Motor neuron (in vitro differentiated cells): ENCODE data around the gene NOC3L. TPM values are rescaled to one million over a fixed set of nuclear protein-coding genes. Genes with fewer than 3 reads are reported as not detected.
A peak's percentile ranks its signal among the peaks of the same experiment; 100 is the strongest.

ENCODE experiments used
- ATAC-seq, 8 experiments: fragments of 200-7000 bp; cut with Tn5 transposase; replicated peaks in 6 of 8; 2 replicates each; pipeline ENCODE4 v1.8.0; 2021; ENCODE audit warnings: mild to moderate bottlenecking in 8 of 8, moderate library complexity in 8 of 8
- H3K27ac ChIP-seq, 2 donors: fragments of 250-450 bp; sonication (Bioruptor Pico); 2 replicates each; pipeline ENCODE4 v1.9.0; 2021; ENCODE audit warnings: antibody characterized with exemption in 2 of 2, mild to moderate bottlenecking in 2 of 2, moderate library complexity in 1 of 2
- H3K4me1 ChIP-seq, 2 donors: fragments of 250-450 bp; sonication (Bioruptor Pico); replicated peaks in 1 of 2; 2 replicates each; pipeline ENCODE4 v1.6.1; 2021; ENCODE audit warnings: antibody characterized with exemption in 2 of 2, mild to moderate bottlenecking in 2 of 2, moderate library complexity in 1 of 2
- H3K4me3 ChIP-seq, 5 donors: fragments of 250-450 bp; sonication (Bioruptor Pico); 2 replicates each; pipeline ENCODE4 v1.9.0; 2021; ENCODE audit warnings: antibody characterized with exemption in 5 of 5, mild to moderate bottlenecking in 5 of 5, moderate library complexity in 4 of 5
- WGBS, 10 experiments: fragments of 450-650 bp; shearing (Covaris generic); methylation state at CpG; one replicate each; pipeline ENCODE4 v1.0.0; 2022; 5-methylcytosine and 5-hydroxymethylcytosine counted together
- in situ Hi-C, 9 experiments: fragments of 400-800 bp; cut with MboI; loops; one replicate each; pipeline ENCODE4 v1.15.0; 2021; ENCODE audit warnings: low sequenced_read_pairs in 9 of 9, low pct_unique_long_range_greater_than_20kb in 2 of 9; ENCODE audit not compliant: unreplicated experiment in 9 of 9
- total RNA-seq, 8 experiments: library from RNA; unstranded; fragments of 300-600 nt; gene quantifications; 2 replicates each; pipeline versions ENCODE4 v1.2.3 to v1.2.4, GENCODE V29; 2022

Gene NOC3L
- total RNA-seq, 8 experiments from 2014 or later = 10.3 to 35.9 (median 17.3) TPM

- Histone ChIP-seq H3K4me3 (no peak overlapping the region), H3K4me1 (no peaks in the 10 kb centered on the region), H3K27ac (no peak overlapping the region)
- in situ Hi-C loops = loop anchor here in 1 of 9 experiments (25.0 kb wide), 1 partner anchor 404 kb away; no protein-coding TSS in a partner anchor
- WGBS, 10 experiments = 20 to 100% (median 94%) methylated on average over 2 to 3 of the region's 3 CpGs; no CpG with 5 or more reads in 1 of the 10 experiments
- peak in 2 of 8 experiments; percentile 27 to 46 for ATAC-seq
These were observed 46.7 kb downstream of the NOC3L start for GRCh38 chr10:94315975-94316464.

GRCh38 chr10:94315024-94315451 is 47.7 kb downstream of the NOC3L start:
- Histone ChIP-seq H3K4me3 (no peak overlapping the region), H3K4me1 (no peaks in the 10 kb centered on the region), H3K27ac (no peak overlapping the region)
- 60 to 92% (median 80%) methylated on average over 1 to 2 of the region's 3 CpGs; no CpG with 5 or more reads in 6 of the 10 experiments for WGBS, 10 experiments
- ATAC-seq = peak in 3 of 8 experiments; percentile 30 to 71 (median 58)
- in situ Hi-C loops = loop anchor here in 1 of 9 experiments (25.0 kb wide), 1 partner anchor 403 kb away; no protein-coding TSS in a partner anchor

DNA sequence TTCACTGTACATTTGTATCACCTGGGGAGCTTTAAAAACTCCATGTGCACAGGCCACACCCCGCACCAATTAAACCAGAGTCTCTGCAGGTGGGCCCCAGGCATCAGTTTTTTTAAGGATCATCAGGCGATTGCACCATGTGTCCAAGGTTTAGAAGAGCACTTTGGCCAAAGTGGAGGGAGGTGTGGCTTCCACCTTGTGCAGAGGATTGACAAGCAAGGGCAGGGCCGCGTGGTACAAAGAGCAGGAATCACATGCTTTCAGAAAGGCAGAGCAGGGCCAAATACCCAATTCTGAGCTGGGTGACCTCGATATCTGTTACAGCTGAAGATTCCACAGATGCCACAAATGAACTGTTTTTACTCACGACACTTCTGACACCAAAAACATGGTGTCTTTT is 52.4 kb downstream of the NOC3L start:
- Histone ChIP-seq H3K27ac (no peak overlapping the region), H3K4me3 (no peak overlapping the region), H3K4me1 (no peaks in the 10 kb centered on the region)
- 83 to 100% (median 94%) methylated on average over 1 to 6 of the region's 6 CpGs; no CpG with 5 or more reads in 2 of the 10 experiments for WGBS, 10 experiments
- no peak for ATAC-seq
- in situ Hi-C loops = loop anchor here in 1 of 9 experiments (25.0 kb wide), 1 partner anchor 398 kb away; no protein-coding TSS in a partner anchor

DNA sequence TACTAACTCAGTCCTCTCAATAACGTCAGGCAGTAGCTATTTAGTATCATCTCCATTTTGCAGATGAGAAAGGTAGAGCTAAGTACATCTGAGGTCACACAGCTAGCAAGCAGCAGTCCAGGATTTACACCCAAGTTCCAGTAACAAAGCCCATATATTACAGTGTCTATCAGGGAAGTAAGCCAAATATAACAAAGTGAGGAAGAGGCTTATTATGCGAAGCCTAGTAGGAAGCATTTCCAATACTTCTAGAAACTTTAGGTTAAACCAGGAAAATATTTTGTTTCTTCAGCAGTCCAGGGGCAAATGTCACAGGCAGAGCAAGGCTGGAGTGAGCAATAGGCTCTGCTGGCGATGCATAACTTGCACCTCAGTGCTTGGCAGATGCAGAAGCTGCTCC is 53.9 kb downstream of the NOC3L start:
- H3K4me3 ChIP-seq = no peak overlapping the region
- 50 to 100% (median 90%) methylated on average over 1 to 3 of the region's 3 CpGs; no CpG with 5 or more reads in 1 of the 10 experiments for WGBS, 10 experiments
- in situ Hi-C loops = loop anchor here in 1 of 9 experiments (25.0 kb wide), 1 partner anchor 397 kb away; no protein-coding TSS in a partner anchor
- H3K4me1 ChIP-seq = no peaks in the 10 kb centered on the region
- no peak overlapping the region for H3K27ac ChIP-seq
- no peak for ATAC-seq

DNA sequence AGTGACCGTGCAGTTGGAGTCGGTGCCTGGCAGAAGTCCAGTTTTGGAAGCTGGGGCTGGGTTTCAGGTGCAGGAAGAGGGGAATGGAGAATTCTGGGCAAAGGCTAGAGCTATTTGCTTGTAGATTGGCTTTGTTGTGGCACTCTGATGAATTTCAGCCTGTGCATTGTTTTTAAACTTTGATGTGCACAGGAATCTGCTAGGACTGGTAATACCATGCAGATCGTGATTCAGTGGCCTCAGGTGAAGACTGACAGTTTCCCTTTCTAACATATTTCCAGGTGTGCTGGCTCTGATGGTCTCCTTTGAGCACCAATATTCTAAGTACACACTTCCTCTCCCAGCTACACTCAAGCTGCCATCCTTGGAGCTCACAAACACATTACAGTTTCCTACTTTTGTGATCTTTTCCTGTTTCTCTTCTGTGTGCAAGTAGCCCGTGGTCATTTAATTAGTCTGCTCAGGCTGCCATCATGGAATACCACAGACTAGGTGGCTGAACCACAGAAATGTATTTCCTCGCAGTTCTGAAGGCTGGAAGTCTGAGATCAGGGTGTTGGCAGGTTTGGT is 55.6 kb downstream of the NOC3L start:
- Histone ChIP-seq H3K4me3 (no peak overlapping the region), H3K4me1 (no peaks in the 10 kb centered on the region), H3K27ac (no peak overlapping the region)
- no peak for ATAC-seq
- WGBS, 10 experiments = 30 to 100% (median 70%) methylated on average over 1 to 5 of the region's 5 CpGs; no CpG with 5 or more reads in 1 of the 10 experiments
- in situ Hi-C loops = loop anchor here in 1 of 9 experiments (25.0 kb wide), 1 partner anchor 395 kb away; no protein-coding TSS in a partner anchor

GRCh38 chr10:94303929-94304328 is 58.8 kb downstream of the NOC3L start:
- ATAC-seq = no peak
- in situ Hi-C loops = loop anchor here in 1 of 9 experiments (25.0 kb wide), 1 partner anchor 392 kb away; no protein-coding TSS in a partner anchor
- WGBS, 10 experiments = 43 to 83% (median 75%) methylated on average over 1 of the region's 1 CpG; no CpG with 5 or more reads in 5 of the 10 experiments
- H3K27ac ChIP-seq = no peak overlapping the region
- H3K4me1 ChIP-seq = no peaks in the 10 kb centered on the region
- H3K4me3 ChIP-seq = no peak overlapping the region

DNA sequence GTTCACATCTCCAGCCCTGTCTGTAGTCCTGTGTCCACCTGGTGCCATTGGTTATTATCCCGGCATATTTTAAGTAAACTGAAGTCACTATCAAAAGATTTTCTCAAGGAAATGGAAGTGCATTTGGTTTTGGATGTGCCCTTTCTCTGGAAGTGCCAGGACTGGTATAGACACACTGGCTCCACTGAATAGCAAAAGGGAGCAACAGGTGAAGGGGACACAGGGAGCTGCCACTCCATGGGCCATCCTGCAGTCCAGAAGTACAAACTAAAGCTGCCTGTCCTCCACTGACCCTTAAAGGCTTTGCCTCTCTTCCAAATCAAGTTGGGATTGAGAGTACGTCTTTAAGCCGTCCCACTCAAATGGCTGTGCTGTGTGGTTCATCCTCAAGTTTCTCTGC is 62.7 kb downstream of the NOC3L start:
- H3K4me3 ChIP-seq = no peak overlapping the region
- 83 to 100% (median 91%) methylated on average over 1 to 3 of the region's 3 CpGs; no CpG with 5 or more reads in 5 of the 10 experiments for WGBS, 10 experiments
- in situ Hi-C loops = loop anchor here in 1 of 9 experiments (25.0 kb wide), 1 partner anchor 388 kb away; no protein-coding TSS in a partner anchor
- ATAC-seq = no peak
- no peak overlapping the region for H3K27ac ChIP-seq
- no peaks in the 10 kb centered on the region for H3K4me1 ChIP-seq

GRCh38 chr10:94299417-94299816 is 63.3 kb downstream of the NOC3L start:
- WGBS, 10 experiments = 0 to 100% (median 85%) methylated on average over 1 to 3 of the region's 3 CpGs; no CpG with 5 or more reads in 2 of the 10 experiments
- no peak for ATAC-seq
- no peaks in the 10 kb centered on the region for H3K4me1 ChIP-seq
- no peak overlapping the region for H3K4me3 ChIP-seq
- in situ Hi-C loops = no loop called here
- no peak overlapping the region for H3K27ac ChIP-seq

DNA sequence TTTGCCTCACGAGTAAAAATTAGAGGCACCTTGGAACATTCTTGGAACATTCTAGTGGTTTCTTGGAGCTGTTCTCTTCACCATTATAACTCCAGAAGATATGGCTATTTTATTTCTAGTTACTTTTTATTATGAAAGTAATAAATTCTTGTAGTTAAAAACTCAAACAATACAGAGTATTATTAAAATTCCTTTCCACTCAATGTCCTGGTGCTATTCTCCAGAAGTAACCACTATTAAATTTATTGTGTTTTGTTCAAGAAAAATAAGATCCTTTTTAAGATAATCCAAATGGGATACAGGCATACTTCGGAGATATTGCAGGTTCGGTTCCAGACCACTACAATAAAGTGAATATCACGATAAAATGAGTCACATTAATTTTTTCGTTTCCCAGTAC is 68.6 kb downstream of the NOC3L start:
- 43 to 92% (median 80%) methylated on average over 2 to 5 of the region's 5 CpGs; no CpG with 5 or more reads in 1 of the 10 experiments for WGBS, 10 experiments
- Histone ChIP-seq H3K27ac (no peak overlapping the region), H3K4me3 (no peak overlapping the region), H3K4me1 (no peaks in the 10 kb centered on the region)
- in situ Hi-C loops = no loop called here
- ATAC-seq = no peak

DNA sequence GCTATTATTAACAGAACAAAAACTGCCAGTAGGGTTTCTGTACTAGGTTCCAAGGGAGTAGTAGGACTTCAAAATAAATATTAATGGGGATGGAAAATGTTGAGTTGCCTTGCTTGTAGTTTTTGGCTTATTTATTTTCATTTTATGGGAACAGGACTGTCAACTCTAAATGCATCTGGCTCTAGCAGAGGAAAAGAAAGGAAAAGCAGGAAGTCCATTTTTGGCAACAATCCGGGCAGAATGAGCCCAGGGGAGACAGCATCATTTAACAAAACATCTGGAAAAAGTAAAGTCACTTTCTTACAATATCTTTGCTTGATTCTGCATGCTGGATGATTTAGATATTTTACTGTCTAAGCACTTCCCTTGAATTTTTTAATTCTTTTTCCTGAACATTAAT is 69.4 kb downstream of the NOC3L start:
- Histone ChIP-seq H3K4me1 (no peaks in the 10 kb centered on the region), H3K4me3 (no peak overlapping the region), H3K27ac (no peak overlapping the region)
- in situ Hi-C loops = no loop called here
- no peak for ATAC-seq
- WGBS, 10 experiments = 0 to 100% (median 63%) methylated on average over 1 of the region's 1 CpG

DNA sequence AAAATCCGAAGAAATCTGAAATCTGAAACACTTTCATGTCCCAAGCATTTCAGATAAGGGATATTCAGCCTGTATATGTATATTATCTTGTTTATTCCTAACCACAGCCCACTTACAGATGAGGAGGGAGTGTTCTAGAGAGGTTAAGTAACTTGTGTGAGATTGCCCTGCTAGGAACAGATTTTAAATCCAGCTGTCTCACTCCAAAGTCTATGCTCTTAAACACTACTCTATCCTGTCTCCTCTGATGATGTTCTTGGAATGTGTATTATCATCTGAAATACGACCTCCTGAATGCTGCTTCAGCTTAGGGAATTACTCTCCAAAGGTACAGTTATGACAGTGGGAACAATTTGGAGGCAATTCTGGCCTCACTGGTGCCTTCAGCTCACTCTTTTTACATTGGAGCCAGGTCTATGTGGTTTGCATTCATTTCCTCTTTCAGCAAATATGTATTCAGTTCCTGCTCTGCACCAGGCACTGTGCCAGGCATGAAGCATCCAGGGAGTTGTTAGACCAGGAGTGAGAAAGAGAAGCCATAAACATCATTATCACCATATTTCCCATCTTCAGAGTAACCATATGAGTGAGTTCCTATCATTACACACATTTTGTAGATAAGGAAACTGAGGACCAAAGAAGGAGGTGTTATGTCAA is 70.2 kb downstream of the NOC3L start:
- ATAC-seq = peak in 2 of 8 experiments; percentile 48 to 64
- Histone ChIP-seq H3K4me3 (no peak overlapping the region), H3K4me1 (no peaks in the 10 kb centered on the region), H3K27ac (no peak overlapping the region)
- in situ Hi-C loops = no loop called here
- 40 to 82% (median 52%) methylated on average over 1 to 2 of the region's 2 CpGs; no CpG with 5 or more reads in 2 of the 10 experiments for WGBS, 10 experiments

DNA sequence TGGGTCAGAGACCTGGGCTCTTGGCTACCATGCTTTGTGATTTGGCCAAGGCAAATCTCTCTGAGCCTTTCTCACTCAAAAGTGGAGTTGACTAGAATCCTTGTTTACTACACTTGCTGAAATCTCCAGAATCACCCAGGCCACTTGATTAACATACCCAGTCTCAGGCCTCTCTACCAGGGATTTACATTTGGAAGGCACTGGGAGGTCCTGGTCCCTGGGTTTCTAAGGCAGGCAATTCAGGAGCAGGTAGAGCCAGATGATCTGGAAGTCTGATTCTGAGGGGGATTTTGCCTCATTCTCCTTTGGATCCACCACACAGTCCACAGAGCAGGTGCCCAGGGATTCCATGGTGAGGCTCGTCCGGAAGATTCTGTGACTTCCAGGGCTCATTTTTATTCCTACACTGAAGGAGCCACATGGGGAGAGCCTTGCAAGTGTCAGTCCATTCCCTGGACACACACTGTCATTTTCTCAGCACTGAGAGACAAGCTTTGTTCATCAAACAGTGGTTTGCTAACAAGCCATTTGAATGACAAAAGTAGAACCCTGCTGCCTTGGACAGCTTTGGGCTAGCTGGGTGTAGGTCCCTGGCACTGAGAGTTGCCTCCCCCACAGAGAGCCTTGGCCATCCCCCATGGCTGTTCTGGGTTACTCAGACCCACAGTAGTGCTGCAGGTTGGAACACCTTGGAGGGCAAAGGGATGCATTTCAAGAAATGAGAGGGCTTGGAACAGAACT is 74.2 kb downstream of the NOC3L start:
- no peaks in the 10 kb centered on the region for H3K4me1 ChIP-seq
- no peak overlapping the region for H3K4me3 ChIP-seq
- in situ Hi-C loops = no loop called here
- ATAC-seq = peak in 3 of 8 experiments; percentile 34 to 59 (median 42)
- no peak overlapping the region for H3K27ac ChIP-seq
- 100% methylated on average over 2 of the region's 2 CpGs; no CpG with 5 or more reads in 9 of the 10 experiments for WGBS, 10 experiments
